ENCODE data around the gene EDN1. TPM values are rescaled to one million over a fixed set of nuclear protein-coding genes. Genes with fewer than 3 reads are reported as not detected.

EDN1 gene
- total and polyA plus RNA-seq, 2 of the 13 experiments (the other 11 are each of a cell fraction or from before 2014, with no cell fraction given): 0.15 to 1.2 TPM

- POLR2A ChIA-PET: no interaction called here
- Histone ChIP-seq H3K9ac (ENCODE audit: insufficient read depth, low read depth, low read length) (no peak overlapping the region), H3K79me2 (ENCODE audit: insufficient read depth, low read length) (no peaks in the 10 kb centered on the region), H3K27ac (ENCODE audit: extremely low read length, insufficient read depth, low read length) (no peak overlapping the region), H3K4me1 (ENCODE audit: insufficient read depth, low read length) (peaks cover 80% of the 10 kb centered on the region), H3K4me3 (replicated peaks in 1 of 3; ENCODE audit: insufficient read depth in 1 of 3, low read depth in 2 of 3, low read length in 3 of 3) (0 out of 6 replicates have a peak overlapping the region, but pooled peaks of 1 of the 3 experiments have one; percentile 11), H3K27me3 (ENCODE audit: control insufficient read depth in 1 of 2, insufficient read depth in 2 of 2, low read length in 2 of 2) (no peaks in the 10 kb centered on the region), H4K20me1 (ENCODE audit: insufficient read depth, low read length) (no peaks in the 10 kb centered on the region), H3K36me3 (replicated peaks in 1 of 2; ENCODE audit: control insufficient read depth in 1 of 2, insufficient read depth in 2 of 2, low read length in 2 of 2) (no peaks in the 10 kb centered on the region), H3K4me2 (ENCODE audit: low read depth, low read length) (peak overlapping the region; percentile 49; the same call in 1 of the 2 replicates), H2AFZ (ENCODE audit: low read length) (no peak overlapping the region), H3K9me3 (ENCODE audit: low read length) (no peaks in the 10 kb centered on the region)
- TF ChIP-seq HOXA3 (CRISPR knock-in tag; IDR thresholded peaks at IDR 0.05) (0 out of 2 replicates have a peak, but pooled peaks have one; percentile 9), STAT6 (CRISPR knock-in tag; IDR thresholded peaks at IDR 0.05; ENCODE audit: borderline replicate concordance) (no peak), MED1 (CRISPR knock-in tag; IDR thresholded peaks at IDR 0.05) (0 out of 2 replicates have a peak, but pooled peaks have one; percentile 30), IKZF5 (CRISPR knock-in tag; IDR thresholded peaks at IDR 0.05) (0 out of 2 replicates have a peak, but pooled peaks have one; percentile 23), ZBTB7A (CRISPR knock-in tag; IDR thresholded peaks at IDR 0.05) (no peak), ZNF253 (CRISPR knock-in tag; IDR thresholded peaks at IDR 0.05; ENCODE audit: borderline replicate concordance) (no peak), BRCA1 (CRISPR knock-in tag; IDR thresholded peaks at IDR 0.05) (0 out of 2 replicates have a peak, but pooled peaks have one; percentile 31), ZNF704 (CRISPR knock-in tag; IDR thresholded peaks at IDR 0.05; ENCODE audit: borderline replicate concordance) (0 out of 2 replicates have a peak, but pooled peaks have one; percentile 3), FOSL2 (CRISPR knock-in tag; IDR thresholded peaks at IDR 0.05) (peak; percentile 28; the same call in 1 of the 2 replicates), ONECUT2 (CRISPR knock-in tag; IDR thresholded peaks at IDR 0.05) (peak; percentile 75; the same call in 1 of the 2 replicates), SALL1 (CRISPR knock-in tag; IDR thresholded peaks at IDR 0.05) (peak; percentile 61), ARID5B (CRISPR knock-in tag; IDR thresholded peaks at IDR 0.05) (0 out of 2 replicates have a peak, but pooled peaks have one; percentile 13)
- BruUV-seq (replicated peaks): no TSS peak
- FAIRE-seq (no peak), ATAC-seq (peak; percentile 16), DNase-seq (ENCODE audit: low spot score) (peak; percentile 41)
- 72% methylated on average over 6 of the region's 6 CpGs for WGBS (ENCODE audit: low lambda C conversion rate)
- in situ Hi-C loops (cut with HindIII; ENCODE audit: extremely low pct_ligation_motif_present, low pct_unique_long_range_greater_than_20kb): no loop called here
- intact Hi-C loops (cut with micrococcal nuclease; ENCODE audit: unreplicated experiment): no loop called here
- CTCF ChIA-PET (ENCODE audit: low intra/inter-chr PET ratio, low total read pairs): no interaction called here
These were observed 50.3 kb downstream of the EDN1 start for GRCh38 chr6:12340488-12340818.
